GM12873 (cell line): Measurements from ENCODE around the gene NOXO1.

Experiments
- TF ChIP-seq, protein P1 (sequence below): IDR thresholded peaks from 2 replicates; pipeline ENCODE4 v1.5.1; 2012; ENCODE audit warnings: low read depth, mild to moderate bottlenecking, moderate library complexity, low read length, control low read depth; ENCODE audit not compliant: insufficient read depth; ENCODE audit errors: missing control alignments

Gene NOXO1, protein sequence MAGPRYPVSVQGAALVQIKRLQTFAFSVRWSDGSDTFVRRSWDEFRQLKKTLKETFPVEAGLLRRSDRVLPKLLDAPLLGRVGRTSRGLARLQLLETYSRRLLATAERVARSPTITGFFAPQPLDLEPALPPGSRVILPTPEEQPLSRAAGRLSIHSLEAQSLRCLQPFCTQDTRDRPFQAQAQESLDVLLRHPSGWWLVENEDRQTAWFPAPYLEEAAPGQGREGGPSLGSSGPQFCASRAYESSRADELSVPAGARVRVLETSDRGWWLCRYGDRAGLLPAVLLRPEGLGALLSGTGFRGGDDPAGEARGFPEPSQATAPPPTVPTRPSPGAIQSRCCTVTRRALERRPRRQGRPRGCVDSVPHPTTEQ

DNA sequence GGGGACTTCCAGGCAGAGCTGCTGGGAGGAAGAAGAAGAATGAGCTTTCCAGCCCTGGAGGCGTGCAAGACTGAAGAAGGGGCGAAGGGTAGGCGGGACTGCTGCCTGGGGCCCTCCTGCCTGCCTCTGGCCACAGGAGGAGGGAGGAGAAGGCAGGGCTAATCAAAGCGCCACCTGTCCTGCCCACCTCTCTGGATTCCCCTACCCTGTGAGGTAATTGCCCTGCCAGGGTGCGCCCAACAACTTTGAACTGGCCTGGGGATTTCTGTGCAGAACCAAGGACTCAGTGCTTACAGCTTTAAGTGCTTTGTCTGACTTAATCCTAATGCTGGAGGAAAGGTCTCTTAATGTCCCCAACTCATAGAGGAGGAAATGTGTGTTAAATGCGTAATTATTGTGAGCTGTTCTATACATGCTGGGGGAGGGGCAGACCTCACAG lies at the start of gene NOXO1:
NOXO1 (minus strand) TSS at position 72 of the 439 bp plus-strand sequence. CDS start 290 bp downstream, outside the sequence.
- TF ChIP-seq, protein P1, sequence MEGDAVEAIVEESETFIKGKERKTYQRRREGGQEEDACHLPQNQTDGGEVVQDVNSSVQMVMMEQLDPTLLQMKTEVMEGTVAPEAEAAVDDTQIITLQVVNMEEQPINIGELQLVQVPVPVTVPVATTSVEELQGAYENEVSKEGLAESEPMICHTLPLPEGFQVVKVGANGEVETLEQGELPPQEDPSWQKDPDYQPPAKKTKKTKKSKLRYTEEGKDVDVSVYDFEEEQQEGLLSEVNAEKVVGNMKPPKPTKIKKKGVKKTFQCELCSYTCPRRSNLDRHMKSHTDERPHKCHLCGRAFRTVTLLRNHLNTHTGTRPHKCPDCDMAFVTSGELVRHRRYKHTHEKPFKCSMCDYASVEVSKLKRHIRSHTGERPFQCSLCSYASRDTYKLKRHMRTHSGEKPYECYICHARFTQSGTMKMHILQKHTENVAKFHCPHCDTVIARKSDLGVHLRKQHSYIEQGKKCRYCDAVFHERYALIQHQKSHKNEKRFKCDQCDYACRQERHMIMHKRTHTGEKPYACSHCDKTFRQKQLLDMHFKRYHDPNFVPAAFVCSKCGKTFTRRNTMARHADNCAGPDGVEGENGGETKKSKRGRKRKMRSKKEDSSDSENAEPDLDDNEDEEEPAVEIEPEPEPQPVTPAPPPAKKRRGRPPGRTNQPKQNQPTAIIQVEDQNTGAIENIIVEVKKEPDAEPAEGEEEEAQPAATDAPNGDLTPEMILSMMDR: no peak

DNA sequence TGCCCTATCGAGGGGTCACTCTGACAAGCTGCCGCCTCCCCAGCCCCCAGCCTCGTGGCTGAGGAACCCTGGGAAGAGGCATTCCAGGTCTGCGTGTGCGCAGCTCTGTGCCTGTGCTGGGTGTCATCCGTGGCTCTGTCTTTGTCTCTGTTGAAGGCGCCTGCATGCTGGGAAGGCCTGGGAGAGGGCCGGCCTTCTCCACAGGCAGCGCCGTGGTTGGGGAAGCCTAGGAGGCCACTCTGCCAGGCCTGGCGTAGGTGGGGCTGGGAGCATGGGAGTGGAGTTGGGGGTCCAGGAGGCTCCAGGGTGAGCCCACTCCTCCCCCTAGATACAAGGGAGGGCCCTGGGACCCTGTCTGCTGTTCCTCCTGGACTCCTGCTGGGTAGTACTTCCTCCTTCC lies 48.8 kb upstream of the NOXO1 start:
- TF ChIP-seq, protein P1: no peak

DNA sequence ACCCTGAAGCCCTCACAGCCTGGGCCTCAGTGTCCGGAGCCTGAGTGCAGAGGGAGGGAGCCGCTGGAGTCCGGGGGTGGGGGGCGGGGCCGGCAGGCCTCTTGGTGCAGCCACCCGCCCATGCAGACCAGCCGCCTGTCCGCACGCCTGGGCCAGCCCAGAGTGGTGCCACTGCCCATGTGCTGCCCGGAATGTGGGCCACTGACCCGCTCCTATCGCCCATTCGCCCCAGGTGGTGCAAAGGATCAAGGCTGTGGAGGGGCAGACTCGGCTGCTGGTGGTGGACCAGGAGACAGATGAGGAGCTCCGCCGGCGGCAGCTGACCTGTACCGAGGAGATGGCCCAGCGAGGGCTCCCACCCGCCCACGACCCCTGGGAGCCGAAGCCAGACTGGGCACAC lies 48.1 kb upstream of the NOXO1 start:
- TF ChIP-seq, protein P1: no peak

DNA sequence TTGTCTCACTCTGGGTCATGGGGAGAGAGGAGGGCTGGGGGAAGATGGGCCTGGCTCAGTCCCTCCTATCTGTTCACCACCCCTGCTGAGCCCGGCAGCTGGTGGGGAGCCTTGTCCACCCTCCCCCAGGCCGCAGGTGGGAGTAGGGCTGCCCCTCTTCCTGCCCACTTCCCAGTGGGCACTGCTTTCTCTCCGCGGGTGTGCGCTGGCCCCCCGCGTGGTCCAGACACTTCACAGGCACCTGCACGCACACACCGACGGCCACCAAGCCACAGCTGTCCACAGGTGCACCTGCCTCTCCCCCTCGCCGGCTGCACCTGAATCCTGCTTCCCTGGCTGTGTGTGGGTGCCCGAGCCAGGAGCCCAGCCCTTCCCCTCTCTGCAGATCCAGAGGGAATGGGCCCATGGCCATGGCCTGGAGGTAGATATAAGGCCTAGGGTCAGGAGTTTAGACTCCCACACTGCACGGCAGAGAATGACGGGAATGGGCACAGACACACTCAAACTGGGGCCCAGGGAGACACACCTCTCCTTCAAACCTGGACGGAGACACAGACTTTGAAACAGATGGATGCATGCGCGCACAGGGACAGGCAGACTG lies 47.5 kb upstream of the NOXO1 start:
- TF ChIP-seq, protein P1: no peak

DNA sequence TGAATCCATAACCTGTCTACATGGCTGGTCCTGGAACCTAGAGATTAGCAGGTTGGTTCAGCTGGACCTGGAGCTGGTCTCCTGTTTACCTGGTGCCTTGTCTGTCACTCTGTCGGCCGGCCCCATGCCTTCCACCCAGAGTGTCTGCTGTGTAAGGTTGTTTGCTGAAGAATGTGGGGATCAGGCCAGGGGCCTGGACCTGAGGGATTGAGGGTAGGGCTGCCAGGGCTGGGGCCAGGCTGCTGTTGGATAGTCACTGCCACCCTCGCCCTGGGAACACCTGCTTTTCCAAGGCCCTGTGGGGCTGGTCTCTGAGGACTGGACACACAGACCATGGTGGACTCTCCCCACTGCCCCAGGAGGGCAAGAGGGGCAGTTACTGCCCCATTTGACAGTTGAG lies 46.9 kb upstream of the NOXO1 start:
- TF ChIP-seq, protein P1: no peak

DNA sequence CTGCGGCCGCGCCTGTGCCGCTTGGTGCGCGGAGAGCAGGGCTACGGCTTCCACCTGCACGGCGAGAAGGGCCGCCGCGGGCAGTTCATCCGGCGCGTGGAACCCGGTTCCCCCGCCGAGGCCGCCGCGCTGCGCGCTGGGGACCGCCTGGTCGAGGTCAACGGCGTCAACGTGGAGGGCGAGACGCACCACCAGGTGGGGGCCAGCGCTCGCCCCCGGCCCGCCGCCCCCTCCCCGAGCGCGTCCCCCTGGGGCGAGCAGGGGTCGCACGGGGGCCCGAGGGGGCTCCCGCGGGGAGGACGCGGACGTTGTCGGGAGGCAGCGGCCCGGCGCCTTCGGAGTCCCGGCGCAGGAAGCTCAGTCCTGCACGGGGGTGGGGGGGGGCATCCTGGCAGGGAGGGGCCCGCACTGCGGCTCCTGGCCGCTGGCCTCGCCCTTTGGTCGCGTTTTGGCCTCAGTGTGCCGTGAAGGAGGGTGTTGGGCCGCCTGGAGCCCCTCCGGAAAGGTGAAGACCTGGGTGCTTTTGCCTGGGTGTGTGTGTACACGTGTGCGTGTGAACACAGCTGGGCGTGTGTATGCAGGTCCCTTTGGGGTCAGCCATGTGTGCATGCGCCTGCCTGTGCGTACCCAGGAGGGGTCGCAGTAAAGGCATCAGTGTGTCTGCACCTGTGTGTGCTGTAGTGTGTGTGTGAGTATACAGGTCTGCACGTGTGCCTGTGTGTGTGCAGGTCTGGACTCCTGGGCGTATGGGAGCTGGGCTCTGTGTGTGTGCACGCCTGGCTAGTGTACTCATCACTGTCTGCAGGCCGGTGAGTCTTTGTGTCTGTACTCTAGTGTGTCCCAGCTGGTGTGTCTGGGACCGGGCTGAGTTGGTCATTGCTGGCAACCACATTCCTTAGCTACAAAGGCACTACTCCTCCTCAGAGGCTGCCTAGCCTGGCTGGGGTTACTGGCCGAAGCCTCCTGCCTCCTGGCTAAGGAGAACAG lies 46.0 kb upstream of the NOXO1 start:
- TF ChIP-seq, protein P1: no peak
